C1 segment of cervical spinal cord (tissue), 14 donors: ENCODE results near the gene TTC13.

ENCODE experiments used
- DNase-seq, 14 donors: peaks; one replicate each; lab custom pipeline; 2025; lab: John Stamatoyannopoulos, UW

Gene TTC13

DNA sequence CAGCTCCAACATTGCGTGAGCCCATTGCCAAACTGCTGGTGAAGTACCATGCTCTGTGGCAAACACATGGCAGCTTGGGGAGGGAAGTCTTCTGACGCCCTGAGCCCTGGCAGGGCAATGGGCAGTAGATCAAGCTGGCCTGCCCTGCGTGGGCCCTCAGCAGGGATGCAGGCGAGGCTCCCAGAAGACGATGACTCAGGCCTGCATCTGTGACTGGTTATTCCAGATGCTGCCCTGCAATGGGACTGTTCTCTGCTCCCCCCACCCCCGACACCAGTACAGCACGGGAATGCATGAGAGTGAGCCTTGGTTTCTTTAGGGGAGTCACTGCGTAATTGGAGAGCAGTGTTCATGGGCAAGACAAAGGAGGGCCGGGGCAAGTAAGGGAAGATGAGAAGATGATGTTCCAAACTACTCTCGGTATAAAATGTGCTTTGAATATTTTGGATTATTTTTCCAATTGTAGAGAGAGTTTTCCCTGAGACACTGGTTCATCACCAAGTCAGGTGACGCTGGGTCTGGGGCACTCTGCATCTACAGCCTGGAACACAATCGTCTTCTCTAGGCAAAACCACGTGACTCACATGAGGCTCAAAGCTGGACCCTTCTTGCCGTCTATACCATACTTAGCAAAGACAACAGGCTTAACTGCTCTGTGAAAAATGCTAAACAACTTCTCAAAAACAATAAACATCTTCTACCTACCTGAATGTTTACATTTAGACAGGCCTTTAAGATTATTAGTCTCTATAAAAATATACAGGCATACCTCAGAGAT, 101.3 kb downstream of the TTC13 start:
- DNase-seq = no peak

DNA sequence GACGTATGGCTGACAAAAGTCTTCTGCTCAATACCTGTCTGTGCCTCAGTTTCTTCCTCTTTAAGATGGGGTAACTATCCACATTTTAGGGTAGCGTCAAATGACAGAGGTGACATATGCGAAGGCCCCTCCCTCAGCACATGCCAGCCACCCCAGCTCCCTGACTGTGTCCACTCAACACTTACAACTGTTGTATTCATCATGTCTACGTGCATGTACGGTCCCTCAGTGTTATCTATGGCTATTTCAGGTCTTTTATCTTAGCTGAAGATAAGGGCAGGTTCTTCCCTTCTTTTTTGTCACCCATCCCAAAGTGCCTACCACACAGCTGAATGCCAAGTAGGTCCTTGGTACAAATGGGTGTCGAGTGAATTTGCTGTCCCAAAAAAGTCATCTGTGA, 102.0 kb downstream of the TTC13 start:
- DNase-seq = no peak

DNA sequence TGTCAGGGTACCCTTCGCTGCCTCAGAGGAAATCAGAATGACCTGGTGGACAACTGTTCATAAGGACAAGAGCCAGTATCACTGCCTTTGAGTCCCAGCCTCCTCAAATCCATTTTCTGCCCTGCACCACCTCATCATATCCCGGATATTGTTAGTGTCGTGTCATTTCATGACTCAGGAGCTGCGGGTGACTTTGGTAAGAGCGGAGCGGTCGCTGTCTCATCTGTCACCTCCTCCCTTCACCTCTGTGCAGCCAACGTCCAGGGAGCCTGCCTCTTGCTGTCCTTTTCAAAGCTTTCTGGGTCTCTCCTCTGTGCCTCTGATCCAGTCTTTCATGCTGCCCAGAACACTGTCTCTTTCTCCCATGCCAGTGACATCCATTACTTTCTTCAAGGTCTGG, 103.3 kb downstream of the TTC13 start:
- no peak for DNase-seq

DNA sequence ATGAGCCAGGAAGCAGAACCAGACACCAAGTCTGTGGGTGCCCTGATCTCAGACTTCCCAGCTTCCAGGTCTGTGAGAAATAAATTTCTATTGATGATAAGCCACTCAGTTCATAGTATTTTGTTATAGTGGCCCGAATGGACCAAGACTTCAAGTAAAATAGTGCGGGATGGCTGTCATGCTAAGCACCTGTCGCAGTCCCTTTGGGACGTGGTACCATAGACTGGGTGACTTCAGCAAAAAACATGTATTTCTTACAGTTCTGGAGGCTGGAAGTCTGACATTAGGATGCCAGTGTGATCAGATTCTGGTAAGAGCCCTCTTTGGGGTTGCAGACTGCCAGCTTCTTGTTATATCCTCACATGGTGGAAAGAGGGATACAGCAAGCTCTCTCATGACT, 107.7 kb downstream of the TTC13 start:
- DNase-seq = no peak

DNA sequence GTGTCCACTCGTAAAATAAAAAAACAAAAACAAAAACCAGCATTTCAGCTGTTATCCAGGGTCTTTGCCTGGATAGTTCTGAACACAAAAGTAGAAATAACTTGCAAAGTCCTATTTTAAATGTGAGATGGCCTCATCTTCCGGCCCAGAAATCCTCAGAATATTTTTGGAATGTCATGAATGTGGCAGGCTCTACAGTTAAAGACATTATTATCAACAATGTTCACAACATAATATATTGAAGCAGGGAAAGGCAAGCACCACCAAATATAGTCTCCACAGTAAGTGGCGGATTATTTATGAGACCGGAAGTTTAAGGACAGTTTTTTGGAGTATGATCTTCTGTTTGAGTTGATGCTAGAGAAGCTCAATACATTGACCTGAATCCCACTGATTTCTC, 109.2 kb downstream of the TTC13 start:
- DNase-seq = no peak

DNA sequence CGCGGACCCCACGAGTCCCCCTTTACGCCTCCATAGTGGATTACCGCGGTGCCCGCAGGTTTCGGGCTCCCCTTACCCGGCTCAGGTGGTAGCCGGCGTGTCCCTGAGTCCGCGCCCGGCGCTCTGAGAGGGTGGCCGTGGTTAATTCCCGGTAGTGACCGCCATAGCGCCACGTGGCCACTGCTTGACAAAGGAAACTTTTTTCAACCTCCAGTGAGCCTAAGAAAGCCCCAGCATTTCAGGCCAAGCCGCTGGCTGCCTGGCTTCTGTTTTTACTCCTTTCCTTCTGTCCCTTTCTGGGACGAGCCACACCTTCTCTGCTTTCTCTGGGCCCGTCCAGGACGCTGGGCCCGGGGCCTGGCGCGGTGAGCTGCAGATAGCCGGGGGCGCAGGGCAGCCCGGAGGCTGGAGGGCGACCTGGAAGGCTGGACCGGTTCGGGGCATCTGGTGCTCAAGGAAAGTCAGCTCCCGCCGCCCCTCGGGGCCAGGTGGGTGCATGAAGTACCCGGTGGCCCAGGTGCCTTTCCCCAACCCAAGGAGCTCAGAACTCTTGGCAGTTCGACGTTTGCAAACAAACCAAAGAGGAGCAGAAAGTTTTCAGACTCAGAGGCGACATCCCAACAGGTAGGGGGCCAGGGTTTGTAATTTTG, 109.8 kb downstream of the TTC13 start:
- peak in 8 of 14 donors; percentile 50 to 90 (median 70) for DNase-seq

DNA sequence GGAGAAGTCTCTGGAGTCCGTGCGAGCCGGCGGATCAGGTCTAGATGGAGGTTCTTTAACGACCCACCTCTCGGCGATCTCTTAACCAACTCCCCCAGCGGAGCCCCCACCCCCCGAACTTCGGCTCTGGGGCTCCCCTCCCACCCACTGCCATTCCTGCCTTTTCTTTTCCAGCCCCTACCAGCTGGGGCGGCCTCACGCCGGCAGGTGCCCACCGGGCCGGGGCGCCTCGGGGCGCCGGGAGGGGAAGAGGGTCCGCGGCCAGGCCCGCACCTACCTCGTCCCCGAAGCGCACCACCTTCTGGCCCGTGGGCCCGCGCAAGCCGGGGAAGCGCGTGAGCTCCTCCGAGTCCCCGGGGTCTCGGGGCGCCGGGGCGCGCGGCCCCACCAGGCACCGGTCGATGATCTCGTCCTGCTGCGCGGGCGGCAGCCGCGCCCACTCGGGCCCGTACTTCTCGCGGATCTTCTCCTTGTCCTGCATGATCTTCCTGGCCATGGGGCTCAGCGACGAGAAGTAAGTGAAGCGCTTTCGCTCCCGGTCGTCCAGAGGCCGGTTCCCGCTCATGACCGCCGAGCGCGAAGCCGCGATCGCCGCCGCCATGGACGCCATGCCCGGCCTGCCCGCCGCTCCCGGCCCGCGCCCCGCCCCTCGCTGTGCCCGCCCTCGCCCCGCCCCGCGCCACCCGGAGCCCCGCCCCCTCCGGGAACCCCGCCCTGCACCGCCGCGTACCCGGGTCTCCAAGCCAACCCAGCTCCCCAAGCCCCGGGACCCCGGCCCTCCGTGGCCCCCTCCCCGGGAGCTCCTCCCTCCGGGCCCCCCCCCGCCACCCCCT, 110.5 kb downstream of the TTC13 start, which contains the start of gene C1orf198:
Gene C1orf198, minus strand, starts transcription at position 619 of the 833 bp plus-strand sequence. Its CDS starts 9 bp downstream, at position 610.
- DNase-seq = peak in 13 of 14 donors; percentile 50 to 91 (median 75)

DNA sequence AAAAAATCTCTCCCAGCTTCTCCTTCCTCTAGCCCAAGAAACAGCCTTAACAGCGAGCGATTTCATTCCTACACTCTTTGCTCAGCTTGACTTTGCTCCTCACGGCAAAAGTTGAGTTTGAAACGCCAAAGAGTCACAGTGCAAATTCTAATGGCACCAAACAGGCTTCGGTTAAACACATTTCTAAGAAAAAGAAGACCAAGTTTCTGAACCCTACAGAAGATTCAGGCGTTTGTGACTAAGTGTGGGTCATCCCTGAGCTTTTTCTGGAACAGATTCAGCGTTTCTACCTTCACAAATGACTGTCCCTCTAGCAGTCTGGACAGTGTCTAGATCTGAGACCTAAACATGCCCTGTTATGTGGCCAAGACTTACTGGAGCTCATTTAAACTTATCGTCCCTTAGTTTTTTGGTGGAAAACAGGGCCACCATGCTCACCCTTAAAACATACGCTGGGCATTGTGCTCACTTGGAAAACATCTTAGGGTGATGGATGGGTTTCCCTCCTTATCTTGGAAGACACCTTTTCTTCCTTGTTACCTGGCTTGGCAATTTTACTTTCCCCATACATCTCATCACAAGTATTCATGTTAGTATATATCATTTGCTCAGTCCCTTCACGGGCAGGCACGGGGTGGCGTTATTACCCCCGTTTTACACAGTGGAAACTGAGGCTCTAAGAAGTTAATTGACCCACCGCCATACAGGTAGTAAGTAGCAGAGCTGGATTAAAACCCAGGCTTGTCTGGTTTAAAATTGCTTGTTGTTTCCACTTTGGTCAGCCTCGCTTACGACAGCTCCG, 111.4 kb downstream of the TTC13 start:
- peak in 2 of 14 donors; percentile 32 to 64 for DNase-seq

DNA sequence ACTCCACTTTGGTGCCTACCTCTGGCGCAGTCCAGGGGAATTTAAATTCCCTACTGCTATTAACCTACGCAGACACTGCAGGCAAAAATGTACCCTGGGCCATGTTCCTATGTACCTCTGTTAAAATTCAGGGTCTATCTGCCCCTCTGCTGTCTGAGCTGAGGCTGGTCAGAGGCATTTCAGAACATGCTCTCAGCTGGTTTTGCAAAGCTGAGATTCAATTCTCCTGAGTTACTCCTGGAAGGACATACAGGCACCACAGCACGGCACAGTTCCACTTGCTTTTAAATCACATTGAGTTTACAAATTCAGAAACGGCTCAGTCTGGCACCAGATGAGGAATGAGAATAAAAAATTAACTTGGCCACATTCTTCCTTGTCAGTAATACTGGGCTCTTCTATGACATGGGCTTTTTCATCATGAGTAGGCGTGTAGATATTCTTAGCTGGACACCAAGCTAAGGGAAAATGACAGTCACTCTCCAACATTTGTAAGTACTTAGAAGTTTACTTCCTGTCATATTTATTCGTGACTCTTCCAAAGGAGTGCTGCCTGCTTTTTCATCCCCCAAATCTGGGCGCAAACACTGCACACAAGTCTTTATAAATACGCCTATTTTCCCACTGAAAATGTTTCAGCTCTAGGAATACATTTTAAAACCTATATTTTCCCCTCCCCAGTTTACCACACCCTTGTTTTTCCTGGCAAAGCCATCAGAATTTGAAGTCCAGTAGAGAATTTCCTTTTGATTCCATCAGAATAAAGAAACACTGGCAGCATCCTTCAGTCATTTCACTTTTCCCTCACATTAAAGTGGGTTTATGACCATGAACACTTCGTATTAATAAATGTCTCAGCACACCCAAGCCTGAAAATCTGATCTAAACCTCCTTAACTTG, 112.2 kb downstream of the TTC13 start:
- DNase-seq = peak in 6 of 14 donors; percentile 16 to 59 (median 34)

DNA sequence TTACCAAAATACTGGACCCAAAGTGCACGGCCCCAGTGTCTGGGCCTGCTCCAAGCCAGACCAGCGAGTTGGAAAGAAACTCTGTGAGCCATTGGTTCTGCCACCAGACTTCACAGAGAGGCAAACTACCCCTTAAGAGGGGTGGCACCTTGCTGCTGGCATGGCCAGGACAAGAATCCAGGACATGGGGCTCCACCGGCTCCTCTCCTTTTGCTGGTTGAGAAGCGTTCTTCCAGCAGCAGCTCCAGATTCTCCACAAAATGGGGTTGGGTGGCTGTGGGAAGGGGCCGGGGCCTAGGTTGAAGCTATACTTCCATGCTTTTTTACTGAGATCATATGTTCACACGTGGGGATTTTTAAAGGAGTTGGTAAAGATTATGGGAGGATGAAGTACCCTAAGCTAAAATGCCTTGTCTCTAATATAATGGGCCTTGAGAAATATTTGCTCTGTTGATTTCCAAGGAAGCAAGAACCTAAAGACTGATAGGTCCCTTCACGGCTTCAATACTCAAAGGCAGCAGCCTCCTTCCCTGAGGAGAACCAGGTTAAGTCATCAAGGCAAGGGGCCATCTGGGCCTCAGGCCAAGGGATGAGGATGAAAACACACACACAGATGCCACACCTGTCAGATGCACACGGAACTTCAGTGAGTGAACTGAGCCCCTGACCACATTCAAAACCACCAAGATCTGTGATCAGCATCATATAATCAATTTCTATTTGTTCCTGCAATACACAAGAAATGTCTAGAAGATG, 113.4 kb downstream of the TTC13 start:
- peak in 2 of 14 donors; percentile 52 to 56 for DNase-seq

DNA sequence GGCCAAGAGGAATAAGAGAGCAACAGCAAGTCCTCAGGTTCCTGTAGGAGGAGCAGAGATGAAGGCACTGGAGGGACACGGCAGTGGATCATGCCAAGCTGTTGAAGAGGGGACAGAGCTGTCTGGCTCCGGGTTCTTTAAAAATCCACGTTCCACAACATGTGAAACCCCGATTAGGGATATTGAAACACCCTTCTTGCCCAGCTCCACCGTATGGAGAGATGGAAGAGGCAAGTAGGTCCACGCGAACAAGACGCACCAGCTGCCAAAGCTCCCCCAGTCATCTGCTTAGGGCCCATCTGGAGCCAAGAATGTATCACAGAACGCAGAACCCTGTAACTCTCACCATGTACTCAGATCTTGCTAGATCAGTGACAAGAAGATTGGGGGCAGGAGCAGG, 114.2 kb downstream of the TTC13 start:
- DNase-seq = peak in 6 of 14 donors; percentile 26 to 71 (median 44)

DNA sequence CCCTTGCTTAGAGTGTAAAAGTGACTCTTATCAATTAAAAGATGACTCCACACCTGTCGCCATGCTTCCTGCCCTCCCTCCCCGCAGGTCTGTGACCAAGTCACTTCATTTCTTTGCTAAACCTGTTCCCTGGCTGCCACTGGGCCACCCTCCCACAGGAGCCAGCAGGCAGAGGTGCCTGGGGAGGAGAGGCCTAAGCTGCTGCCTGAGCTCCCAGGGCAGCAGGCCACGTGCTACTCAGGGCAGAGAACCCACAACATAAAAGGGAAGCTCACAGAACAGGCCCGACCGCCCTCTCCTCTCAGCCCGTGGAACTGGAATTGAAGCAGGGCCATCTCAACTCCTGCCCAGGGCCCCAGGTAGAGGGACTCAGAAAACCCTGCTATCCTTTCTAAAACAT, 115.2 kb downstream of the TTC13 start:
- DNase-seq = peak in 8 of 14 donors; percentile 29 to 66 (median 46)

DNA sequence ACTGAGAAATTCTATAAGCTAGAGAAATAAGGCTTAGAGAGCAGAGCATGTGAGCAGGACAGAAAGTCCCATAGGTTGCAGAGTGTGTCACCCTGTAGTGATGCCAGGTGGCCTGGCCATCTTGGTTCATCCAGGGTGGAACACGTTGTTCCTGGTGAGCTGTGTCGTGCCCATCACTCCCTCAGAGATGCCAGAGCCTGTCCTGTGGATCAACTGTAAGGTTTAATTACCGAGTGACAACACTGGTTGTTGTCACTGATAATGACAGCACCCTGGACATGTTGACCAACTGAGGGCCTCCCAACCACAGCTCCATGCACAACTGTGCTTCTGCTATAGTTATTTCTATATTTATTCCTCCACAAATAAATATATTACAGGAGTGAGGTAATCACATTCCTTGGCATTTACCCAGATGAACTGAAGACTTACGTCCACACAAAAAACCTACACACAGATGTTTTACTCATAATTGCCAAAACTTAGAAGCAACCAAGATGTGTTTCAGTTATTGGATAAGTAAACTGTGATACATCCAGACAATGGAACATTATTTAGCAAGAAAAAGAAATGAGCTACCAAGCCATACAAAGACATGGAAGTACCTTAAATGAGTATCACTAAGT, 116.6 kb downstream of the TTC13 start:
- DNase-seq = no peak

DNA sequence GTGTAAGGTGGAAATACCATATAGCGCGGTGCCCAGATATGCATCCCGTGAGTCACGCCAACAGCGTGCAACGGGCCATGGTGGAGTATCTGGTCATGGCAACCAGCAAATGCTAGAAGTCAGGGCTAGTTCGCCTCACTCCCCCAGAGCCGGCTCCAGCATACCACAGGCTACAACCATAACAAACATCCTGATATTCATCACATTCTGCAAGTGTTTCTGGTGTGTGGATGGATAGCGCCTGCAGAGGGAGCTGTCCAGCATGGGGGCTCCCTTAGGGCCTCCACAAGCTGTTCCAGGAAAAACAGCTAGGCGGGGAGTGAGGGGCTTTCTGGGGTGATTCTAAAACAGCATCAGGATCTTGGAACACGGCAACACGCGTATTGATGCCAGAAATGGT, 117.2 kb downstream of the TTC13 start:
- DNase-seq = no peak

DNA sequence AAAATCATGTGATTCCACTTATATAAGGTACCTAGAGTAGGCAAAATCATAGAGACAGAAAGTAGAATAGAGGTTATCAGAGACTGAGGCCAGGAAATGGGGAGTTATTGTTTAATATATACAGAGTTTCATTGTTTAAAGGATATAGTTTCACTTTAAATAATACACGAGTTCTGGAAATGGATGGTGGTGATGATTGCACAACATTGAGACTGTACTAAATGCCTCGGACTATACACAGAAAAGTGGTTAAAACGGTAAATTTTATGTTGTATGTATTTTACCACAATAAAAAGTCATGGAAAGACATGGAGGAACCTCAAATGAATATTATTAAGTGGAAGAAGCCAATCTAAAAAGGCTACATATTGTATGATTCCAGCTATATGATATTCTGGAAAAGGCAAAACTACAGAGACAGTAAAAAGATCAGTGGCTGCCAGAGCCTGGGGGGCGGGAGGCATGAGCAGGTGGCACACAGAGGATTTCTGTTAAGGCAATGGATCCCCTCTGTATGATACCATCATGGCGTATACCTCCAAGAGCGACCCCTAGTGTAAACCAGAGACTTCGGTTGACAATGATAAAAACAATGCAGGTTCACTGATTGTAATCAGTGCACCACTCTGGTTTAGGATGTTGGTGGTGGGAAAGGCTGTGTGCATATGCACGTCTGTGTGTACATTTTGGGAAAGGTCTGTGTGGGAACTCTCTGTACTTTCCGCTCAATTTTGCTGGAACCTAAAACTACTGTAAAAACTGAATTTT, 117.9 kb downstream of the TTC13 start:
- DNase-seq = no peak

DNA sequence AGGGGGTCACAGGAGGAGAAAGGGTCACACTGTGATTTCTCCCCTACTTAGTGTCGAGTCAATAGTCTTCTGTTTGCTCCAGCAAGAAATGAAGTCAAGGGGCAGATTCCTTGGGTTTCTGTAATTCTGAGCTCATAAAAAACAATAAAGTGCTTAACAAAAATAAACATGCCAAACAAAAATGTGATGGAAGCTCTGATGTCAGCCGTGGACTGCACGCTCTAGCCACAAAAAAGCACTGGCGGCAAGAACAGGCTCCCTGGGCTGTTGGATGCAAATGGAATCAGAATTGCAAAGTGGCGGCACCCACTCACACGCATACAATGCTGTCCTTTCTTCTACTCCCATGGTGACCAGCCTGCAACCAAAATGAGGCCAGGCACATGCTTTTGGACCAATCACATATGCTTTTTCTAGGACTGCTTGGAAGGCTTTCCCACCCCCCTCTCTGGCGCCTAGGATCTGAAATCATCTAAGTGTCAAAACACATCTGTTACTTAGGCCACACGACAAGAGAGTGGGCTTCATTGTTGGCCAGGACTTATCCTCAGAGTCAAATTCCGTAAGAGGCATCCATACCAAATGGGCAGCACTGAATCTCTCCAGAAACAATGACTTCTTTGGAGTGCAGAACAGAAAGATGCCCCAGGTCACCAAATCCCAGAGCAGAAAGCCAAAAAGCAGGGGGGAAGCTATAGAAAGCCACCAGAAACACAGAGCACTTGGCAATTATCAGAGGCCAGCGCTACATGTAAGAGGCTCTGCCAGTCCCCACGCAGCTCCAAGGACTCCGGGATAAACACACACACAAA, 119.5 kb downstream of the TTC13 start:
- DNase-seq = peak in 12 of 14 donors; percentile 22 to 88 (median 78)

DNA sequence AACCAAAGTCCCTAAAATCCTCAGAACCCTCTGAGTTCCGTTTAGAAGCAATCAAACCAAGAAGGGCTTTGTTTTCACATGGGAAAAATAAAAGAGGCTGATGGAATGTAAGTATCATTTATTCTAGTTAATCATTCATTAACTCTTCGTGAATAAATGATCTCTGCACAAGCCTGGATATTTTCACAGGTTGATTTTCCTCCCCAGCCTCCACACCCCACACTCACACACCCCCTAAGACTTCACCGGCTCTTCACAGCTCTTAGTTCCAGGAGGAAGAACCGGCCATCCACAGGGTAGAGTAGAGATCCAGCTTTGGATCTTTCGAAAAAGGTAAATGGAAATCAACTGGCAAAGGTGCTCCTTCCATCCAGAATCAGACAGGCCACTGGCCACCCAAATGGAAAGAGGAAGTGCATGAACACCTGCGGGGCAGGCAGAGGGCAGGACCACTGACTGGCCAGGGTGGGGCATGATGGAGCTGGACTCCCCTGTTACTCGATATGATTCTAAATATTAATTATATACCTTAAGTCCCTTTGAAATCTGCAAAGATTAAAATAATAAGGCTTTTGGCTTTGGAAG, 120.3 kb downstream of the TTC13 start:
- DNase-seq = no peak
